Epithelial cell of proximal tubule (primary cell): ENCODE results near the gene ACOXL. TPM values are rescaled to one million over a fixed set of nuclear protein-coding genes. Genes with fewer than 3 reads are reported as not detected.

Source experiments
- DNase-seq: peaks from one replicate; pipeline ENCODE4 v3.0.0-alpha.2; 2011; ENCODE audit warnings: low read depth
- H3K4me3 ChIP-seq: 2 replicates; pipeline ENCODE4 v1.5.1; 2011; ENCODE audit warnings: low read depth, mild to moderate bottlenecking, low read length
- total RNA-seq: library from RNA; depleted of rRNA; stranded (reverse); fragments of >200 nt; gene quantifications from 2 replicates; pipeline ENCODE4 v1.2.3, GENCODE V29; 2015
- TF ChIP-seq, protein P1 (sequence below): conservative IDR thresholded peaks from 2 replicates; pipeline ENCODE4 v1.5.1; 2012; ENCODE audit warnings: low read depth, mild to moderate bottlenecking, low read length

Gene ACOXL
- total RNA-seq, 1 donor from 2014 or later, result 0.06 TPM

DNA sequence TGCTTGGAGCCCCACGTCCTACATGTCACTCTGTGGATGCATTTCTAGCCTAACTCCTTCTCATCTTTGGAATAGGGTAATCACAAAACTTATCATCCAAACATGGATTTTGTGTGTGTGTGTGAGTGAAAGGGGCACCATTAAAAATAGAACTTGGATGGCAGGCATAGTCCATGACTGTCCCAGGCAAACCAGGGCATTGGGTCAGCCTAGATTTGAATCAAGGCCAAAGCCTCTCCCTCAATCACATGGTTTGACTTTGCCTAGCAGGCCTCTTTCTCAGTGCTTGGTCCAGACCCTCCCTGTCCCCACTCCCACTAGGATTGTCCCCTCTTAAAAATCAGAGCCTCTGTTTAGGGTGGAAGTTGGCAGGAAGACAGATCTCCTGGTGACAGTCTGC, 320.9 kb downstream of the ACOXL start:
- no peak for DNase-seq
- H3K4me3 ChIP-seq, result no peak overlapping the region
- TF ChIP-seq, protein P1, sequence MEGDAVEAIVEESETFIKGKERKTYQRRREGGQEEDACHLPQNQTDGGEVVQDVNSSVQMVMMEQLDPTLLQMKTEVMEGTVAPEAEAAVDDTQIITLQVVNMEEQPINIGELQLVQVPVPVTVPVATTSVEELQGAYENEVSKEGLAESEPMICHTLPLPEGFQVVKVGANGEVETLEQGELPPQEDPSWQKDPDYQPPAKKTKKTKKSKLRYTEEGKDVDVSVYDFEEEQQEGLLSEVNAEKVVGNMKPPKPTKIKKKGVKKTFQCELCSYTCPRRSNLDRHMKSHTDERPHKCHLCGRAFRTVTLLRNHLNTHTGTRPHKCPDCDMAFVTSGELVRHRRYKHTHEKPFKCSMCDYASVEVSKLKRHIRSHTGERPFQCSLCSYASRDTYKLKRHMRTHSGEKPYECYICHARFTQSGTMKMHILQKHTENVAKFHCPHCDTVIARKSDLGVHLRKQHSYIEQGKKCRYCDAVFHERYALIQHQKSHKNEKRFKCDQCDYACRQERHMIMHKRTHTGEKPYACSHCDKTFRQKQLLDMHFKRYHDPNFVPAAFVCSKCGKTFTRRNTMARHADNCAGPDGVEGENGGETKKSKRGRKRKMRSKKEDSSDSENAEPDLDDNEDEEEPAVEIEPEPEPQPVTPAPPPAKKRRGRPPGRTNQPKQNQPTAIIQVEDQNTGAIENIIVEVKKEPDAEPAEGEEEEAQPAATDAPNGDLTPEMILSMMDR, result no peak

DNA sequence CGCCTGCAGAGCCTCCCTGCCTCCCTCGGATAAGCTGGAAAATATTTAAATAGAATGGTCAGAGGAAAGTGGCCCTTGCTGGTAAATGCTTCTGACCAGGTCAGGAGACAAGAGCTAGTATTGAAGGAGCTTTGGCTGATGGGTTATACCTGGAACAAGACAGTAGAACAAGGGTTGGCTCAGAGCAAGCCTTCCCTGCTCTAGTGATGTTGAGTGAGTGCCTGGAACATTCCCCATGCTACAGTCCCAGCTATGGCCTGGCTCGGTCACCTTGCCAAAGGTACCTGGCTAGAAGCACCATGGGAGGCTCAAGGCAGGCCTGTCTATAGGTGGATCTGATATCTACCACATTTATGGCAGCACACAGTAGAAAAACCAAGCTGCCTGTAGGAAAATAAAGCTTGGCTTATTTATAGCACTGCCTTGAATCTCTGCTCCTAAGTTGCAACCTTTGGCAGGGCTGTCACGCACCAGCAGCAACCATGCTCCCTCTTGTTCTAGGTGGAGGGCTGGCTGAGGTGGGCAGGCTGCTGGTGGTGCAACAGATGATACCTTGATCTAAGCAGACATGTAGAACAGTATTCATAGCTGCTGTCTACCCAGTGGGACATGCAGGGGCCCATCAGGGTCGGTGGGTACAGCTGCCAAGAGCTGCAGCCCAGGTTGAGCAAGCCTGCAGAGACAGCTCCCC, 321.6 kb downstream of the ACOXL start:
- no peak for DNase-seq
- TF ChIP-seq, protein P1, result no peak
- no peak overlapping the region for H3K4me3 ChIP-seq

DNA sequence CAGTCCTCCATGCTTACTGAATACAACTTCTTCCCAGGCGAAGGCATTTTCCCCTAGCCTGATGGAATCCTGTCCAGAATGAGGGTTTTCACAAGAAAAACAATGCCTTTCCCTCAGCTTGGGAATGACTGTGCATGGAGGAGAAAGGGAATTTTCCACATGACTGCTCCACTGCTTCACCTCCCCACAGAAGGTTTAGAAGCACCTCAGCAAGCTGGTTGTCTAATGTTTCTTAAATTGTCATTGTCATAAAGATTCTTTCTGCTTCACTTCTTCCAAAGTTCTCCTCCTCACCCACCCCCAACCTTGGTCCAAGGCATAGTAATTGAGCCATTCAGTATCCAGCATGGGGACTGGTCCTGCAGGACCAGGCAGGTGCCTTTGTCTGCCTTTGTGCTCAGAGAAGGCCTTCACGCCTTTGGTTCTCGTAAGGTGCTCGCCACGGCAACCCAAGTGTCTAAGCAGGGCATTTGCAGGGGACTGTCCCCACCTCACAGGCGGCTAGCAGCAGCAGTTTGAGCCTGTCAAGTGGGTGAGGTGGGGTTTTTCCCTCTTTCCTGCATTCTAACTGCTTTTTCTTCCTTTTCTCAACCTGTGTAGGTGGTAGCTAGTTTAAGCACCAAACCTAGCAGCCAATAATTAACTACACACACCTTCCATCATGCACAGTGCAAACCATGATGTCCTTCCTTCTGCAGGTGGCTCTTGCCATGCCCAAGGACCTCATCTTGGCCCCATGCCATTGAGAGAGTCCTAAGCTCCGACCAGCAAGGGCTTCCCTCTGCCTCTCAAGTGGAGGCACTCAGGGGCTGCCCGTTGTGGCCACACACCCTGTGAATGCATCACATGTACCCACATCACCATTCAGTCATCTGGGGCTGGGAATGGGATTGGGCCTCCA, 322.7 kb downstream of the ACOXL start:
- H3K4me3 ChIP-seq, result no peak overlapping the region
- peak; percentile 93 for DNase-seq
- TF ChIP-seq, protein P1, result no peak

DNA sequence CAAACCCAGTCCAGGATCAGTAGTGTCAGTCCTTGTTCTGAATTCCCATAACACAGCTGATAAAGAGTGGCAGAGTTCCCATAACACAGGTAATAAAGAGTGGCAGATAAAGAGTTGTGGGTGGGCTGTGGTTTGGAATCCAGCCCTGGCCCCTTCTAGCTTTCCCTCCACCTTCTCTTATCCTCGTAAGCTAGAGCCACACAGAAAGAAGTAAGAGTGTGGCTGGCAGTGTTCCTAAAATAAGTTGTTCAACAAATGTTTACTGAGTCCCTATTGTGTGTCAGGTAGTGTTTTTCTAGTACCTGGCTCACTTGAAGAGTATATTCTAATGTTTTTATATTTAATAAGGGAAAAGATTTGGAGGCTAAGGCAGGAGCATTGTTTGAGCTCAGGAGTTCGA, 323.4 kb downstream of the ACOXL start:
- no peak overlapping the region for H3K4me3 ChIP-seq
- TF ChIP-seq, protein P1, result no peak
- no peak for DNase-seq

DNA sequence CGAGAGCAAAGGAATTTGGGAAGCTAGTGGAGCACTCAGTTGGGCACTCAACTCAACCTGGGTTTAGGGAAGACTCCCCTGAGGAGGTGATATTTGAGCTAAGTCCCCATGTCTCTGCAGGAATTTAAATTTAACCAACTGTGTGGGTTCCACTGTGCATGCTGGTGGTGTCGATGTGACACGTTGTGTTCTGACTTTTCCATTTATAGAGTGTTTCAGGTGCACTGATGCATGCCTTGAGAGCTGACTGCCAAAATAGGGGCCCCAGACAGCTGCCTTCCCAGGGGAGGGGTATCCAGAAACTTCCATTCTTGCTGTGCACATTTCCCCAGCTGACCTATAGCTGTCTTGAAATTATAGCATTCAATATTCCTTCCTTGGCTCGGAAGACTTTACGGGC, 324.7 kb downstream of the ACOXL start:
- TF ChIP-seq, protein P1, result no peak
- DNase-seq, result no peak

DNA sequence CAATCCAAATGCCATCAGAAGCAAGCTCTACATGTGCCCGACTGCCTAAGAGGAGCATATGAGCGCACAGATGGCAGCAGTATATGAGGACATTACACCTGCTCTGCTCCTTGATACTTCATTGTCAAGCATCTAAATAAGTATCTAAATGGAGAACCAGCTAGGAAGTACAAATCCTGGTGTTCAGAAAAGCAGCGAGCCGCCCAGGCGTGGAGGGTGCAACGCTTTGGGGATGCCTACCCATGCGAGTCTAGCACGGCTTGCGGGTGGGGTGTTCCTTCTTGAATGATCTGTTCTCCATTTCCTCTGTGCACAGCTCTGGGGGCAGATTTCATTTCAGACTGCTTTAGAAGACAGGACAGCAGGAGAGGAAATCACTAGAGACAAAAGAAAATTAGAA, 325.3 kb downstream of the ACOXL start:
- H3K4me3 ChIP-seq, result no peak overlapping the region
- no peak for DNase-seq
- TF ChIP-seq, protein P1, result no peak

More for the DNA sequence above, 324.7 kb downstream of the ACOXL start:
- H3K4me3 ChIP-seq, result no peak overlapping the region
